ENCODE data around the gene PTPRN2.

PTPRN2 gene

GRCh38 chr7:157556642-157556944 lies 1031.0 kb downstream of the PTPRN2 start:
- in situ Hi-C loops (cut with HindIII; ENCODE audit: low sequenced_read_pairs): no loop called here
- no peak overlapping the region for H3K4me3 ChIP-seq (ENCODE audit: low read depth, low read length)
- TF ChIP-seq, protein P1, sequence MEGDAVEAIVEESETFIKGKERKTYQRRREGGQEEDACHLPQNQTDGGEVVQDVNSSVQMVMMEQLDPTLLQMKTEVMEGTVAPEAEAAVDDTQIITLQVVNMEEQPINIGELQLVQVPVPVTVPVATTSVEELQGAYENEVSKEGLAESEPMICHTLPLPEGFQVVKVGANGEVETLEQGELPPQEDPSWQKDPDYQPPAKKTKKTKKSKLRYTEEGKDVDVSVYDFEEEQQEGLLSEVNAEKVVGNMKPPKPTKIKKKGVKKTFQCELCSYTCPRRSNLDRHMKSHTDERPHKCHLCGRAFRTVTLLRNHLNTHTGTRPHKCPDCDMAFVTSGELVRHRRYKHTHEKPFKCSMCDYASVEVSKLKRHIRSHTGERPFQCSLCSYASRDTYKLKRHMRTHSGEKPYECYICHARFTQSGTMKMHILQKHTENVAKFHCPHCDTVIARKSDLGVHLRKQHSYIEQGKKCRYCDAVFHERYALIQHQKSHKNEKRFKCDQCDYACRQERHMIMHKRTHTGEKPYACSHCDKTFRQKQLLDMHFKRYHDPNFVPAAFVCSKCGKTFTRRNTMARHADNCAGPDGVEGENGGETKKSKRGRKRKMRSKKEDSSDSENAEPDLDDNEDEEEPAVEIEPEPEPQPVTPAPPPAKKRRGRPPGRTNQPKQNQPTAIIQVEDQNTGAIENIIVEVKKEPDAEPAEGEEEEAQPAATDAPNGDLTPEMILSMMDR (IDR thresholded peaks at IDR 0.05; ENCODE audit: low read depth, low read length, missing control alignments): no peak
- DNase-seq (ENCODE audit: low read depth): no peak

DNA sequence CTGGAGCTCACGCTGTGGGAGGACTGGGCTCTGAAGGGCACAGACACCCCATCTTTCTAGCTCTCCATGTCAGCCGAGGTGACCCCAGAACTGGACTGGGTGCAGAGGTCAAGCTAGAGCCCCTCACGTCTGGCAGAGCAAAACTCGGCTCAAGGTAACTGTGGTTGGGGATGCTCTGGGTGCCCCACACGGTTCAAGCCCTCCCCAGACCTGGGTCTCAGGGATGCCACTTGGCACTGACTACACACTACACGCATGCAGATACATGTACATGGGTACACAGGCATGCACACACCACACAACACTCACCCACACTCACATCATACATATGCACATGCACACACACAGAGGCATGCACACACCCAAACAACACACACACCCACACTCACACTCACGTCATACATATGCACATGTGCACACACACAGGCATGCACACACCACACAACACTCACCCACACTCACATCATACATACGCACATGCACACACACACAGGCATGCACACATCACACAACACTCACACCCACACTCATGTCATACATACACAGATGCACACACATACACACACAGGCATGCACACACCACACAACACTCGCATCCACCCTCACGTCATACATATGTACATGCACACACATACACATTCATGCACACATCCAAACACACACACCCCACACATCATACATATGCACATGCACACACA lies 1031.5 kb downstream of the PTPRN2 start:
- no peak overlapping the region for H3K4me3 ChIP-seq (ENCODE audit: low read depth, low read length)
- no peak for DNase-seq (ENCODE audit: low read depth)
- in situ Hi-C loops (cut with HindIII; ENCODE audit: low sequenced_read_pairs): no loop called here
- TF ChIP-seq, protein P1 (IDR thresholded peaks at IDR 0.05; ENCODE audit: low read depth, low read length, missing control alignments): no peak

DNA sequence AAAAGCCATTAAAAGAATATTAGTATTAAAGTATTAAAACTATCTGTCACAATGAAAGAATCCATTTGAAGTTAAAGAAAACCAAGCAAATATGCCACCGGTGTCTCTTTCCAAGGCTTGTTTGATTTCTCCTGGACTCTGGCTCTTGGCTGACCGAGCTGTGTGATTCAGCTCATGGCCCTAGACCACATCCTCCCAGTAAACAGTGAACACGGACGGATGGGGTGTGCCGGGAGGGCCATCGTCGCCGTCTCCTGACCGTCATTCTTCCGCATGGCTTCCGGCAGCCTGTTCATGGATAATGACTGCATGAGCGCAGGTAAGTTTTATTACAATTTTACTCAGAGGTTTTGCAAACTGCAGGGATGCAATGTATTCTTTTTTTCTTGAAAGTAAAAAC lies 1032.3 kb downstream of the PTPRN2 start:
- no peak for DNase-seq (ENCODE audit: low read depth)
- in situ Hi-C loops (cut with HindIII; ENCODE audit: low sequenced_read_pairs): no loop called here
- no peak overlapping the region for H3K4me3 ChIP-seq (ENCODE audit: low read depth, low read length)
- TF ChIP-seq, protein P1 (IDR thresholded peaks at IDR 0.05; ENCODE audit: low read depth, low read length, missing control alignments): no peak

DNA sequence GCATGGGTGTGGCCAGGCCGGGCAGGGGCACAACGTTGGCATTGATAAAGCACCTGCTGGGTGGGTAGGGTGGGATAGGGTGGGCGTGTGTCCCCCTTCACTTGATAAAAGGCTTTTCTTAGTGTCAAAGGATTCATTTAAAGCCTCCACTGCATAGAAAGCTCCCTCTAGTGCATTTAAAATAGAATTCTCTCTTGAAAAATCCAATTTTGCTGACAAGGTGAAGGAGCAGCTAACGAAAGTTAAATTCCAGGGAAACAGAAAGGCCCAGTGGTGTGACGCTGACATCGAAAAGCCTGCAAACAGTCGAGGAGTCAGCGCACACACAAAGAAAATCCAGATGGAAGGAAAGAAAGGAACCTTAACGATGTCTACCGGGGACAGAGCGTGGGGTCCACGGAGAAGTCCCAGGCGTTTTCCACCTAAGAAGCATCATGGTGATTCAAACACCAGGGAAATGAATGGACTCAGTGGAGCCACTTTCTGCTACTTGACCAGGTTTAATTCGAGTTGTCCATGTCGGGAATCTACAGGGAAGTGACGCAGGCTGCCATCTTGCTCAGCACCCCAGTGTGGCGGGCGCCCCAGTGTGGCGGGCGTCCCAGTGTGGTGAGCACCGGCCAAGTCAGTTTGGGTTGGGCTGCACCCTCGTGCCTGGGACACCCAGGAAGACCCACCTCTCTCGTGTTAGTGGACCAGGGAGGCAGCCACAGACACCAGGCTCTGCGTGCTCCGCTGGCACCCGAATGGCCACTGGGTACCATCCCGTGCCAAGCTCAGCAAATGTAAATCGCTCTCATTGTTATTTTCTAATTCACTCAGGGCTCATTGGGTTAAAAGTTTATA lies 1033.0 kb downstream of the PTPRN2 start:
- in situ Hi-C loops (cut with HindIII; ENCODE audit: low sequenced_read_pairs): no loop called here
- no peak for DNase-seq (ENCODE audit: low read depth)
- TF ChIP-seq, protein P1 (IDR thresholded peaks at IDR 0.05; ENCODE audit: low read depth, low read length, missing control alignments): no peak
- H3K4me3 ChIP-seq (ENCODE audit: low read depth, low read length): no peak overlapping the region

GRCh38 chr7:157553256-157553655 lies 1034.4 kb downstream of the PTPRN2 start:
- H3K4me3 ChIP-seq (ENCODE audit: low read depth, low read length): no peak overlapping the region
- in situ Hi-C loops (cut with HindIII; ENCODE audit: low sequenced_read_pairs): no loop called here
- DNase-seq (ENCODE audit: low read depth): no peak
- TF ChIP-seq, protein P1 (IDR thresholded peaks at IDR 0.05; ENCODE audit: low read depth, low read length, missing control alignments): no peak

DNA sequence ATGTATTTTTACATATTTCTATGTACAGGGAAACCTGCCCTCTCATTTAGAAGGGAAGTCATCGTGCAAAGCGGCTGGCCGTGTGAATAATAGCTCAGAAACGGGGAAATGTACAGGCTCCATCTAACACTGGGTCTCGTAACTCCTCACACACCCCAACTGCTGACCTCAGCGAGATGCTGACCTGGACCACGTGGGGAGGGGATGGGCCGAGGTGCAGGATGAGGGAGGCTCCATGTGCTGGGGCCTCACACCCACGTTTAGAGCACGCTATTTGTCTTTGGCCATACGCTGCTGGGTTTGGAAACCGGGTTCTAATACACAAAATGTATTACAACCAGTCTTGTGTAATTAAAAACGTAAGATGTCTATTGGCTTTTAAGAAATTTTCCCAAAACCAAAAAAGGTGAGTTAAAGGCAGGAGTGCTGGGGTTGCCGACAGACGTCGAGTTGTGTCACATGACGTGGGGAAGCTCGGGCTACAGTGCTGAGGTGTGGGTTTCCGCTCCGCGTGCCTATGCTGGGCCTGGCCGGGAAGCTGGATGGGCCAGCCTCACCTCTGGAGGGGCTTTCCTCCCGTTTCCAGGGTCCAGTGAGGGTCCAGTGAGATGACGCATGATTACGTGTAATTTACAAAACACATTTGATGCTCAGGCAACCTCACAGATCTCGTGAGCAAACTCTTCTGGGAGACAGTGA lies 1035.2 kb downstream of the PTPRN2 start:
- DNase-seq (ENCODE audit: low read depth): no peak
- TF ChIP-seq, protein P1 (IDR thresholded peaks at IDR 0.05; ENCODE audit: low read depth, low read length, missing control alignments): no peak
- no peak overlapping the region for H3K4me3 ChIP-seq (ENCODE audit: low read depth, low read length)

More for the DNA sequence above, 1035.2 kb downstream of the PTPRN2 start:
- in situ Hi-C loops (cut with HindIII; ENCODE audit: low sequenced_read_pairs): no loop called here

Measured in astrocyte of the cerebellum (primary cell).